Right atrium auricular region (tissue), 2 donors: ENCODE data around the gene PANK4. TPM values are rescaled to one million over a fixed set of nuclear protein-coding genes. Genes with fewer than 3 reads are reported as not detected.

ENCODE experiments used
- DNase-seq: peaks from one replicate; pipeline ENCODE4 v3.0.0-alpha.2; 2019; ENCODE audit warnings: low spot score
- H3K27ac ChIP-seq, 2 donors: fragments of 200-600 bp; sonication (generic); 1 replicate in 1 of 2; 2 replicates in 1 of 2; pipeline ENCODE4 v1.5.1; 2016 to 2019
- H3K27me3 ChIP-seq, 2 donors: fragments of 200-600 bp; sonication (generic); one replicate each; pipeline versions ENCODE4 v1.5.1 to v1.6.0; 2017 to 2019
- H3K36me3 ChIP-seq: fragments of 200-600 bp; sonication (generic); one replicate; pipeline ENCODE4 v1.5.1; 2016
- H3K4me1 ChIP-seq, 2 donors: fragments of 200-600 bp; sonication (generic); one replicate each; pipeline versions ENCODE4 v1.5.1 to v1.6.0; 2017 to 2019
- H3K4me3 ChIP-seq, 2 donors: fragments of 200-600 bp; sonication (generic); 1 replicate in 1 of 2; 2 replicates in 1 of 2; pipeline ENCODE4 v1.5.1; 2017 to 2019; ENCODE audit warnings: mild to moderate bottlenecking in 1 of 2, moderate library complexity in 1 of 2
- H3K9me3 ChIP-seq, 2 donors: fragments of 200-600 bp; sonication (generic); one replicate each; pipeline ENCODE4 v1.5.1; 2019
- CTCF ChIP-seq, 2 donors: fragments of 200-600 bp; sonication (generic); IDR thresholded peaks; one replicate each; pipeline ENCODE4 v1.5.1; 2019; ENCODE audit warnings: antibody characterized with exemption in 2 of 2
- total RNA-seq, 2 donors: library from RNA; depleted of rRNA; stranded (reverse); fragments of >200 nt; gene quantifications; one replicate each; pipeline ENCODE4 v1.1.0, GENCODE V29; 2016

PANK4 gene
- total RNA-seq, 2 donors from 2014 or later, result 27.0 to 41.5 TPM

DNA sequence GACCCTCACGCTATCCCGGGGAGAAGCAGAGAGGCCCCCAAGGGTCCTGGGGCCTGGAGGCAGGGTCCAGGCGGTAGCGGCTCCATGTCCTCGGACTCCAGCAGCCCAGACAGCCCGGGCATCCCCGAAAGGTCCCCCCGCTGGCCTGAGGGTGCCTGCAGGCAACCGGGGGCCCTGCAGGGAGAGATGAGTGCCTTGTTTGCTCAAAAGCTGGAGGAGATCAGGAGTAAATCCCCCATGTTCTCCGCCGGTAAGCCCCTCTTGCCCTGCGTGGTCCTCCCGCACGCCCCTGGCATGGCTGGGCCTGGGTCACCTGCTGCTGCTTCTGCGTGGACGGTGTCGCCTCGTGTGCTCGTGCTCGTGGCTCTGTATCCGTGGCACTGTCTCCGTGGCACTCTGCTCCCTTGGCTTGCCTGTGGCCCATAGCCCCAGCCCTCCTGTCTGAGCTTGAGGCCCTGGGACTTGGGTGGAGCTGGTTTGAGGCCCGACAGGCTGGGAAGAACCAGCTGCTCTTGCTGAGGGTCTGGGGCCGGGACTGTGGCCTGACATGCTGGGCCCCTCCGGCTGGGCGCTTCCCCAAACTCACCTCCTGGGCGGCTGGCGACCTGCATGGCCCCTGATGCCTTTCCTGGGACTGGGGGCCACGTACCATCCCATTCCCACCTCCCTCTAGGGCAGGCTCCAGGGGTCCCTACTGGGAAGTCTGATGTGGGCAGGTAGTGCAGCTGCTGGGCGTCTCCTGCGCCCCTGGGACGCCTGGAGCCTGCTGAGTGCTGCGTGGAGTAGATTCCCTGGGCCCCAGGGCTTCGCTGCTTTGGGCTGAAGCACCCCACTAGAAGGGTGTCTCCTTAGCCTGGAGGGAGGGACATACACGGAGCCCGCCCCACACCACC is 23.5 kb downstream of the PANK4 start:
- no peak overlapping the region for H3K4me3 ChIP-seq
- peaks cover 0 to 22% of the 10 kb centered on the region in 2 donors for H3K4me1 ChIP-seq
- H3K9me3 ChIP-seq, result no peaks in the 10 kb centered on the region
- H3K36me3 ChIP-seq, result peaks cover 5% of the 10 kb centered on the region
- H3K27ac ChIP-seq, result no peak overlapping the region
- no peak for DNase-seq
- TF ChIP-seq CTCF (IDR thresholded peaks at IDR 0.05), result no peak
- no peaks in the 10 kb centered on the region for H3K27me3 ChIP-seq

- Histone ChIP-seq H3K9me3 (no peaks in the 10 kb centered on the region), H3K4me1 (peaks cover 0 to 22% of the 10 kb centered on the region in 2 donors), H3K36me3 (no peaks in the 10 kb centered on the region), H3K27ac (no peak overlapping the region), H3K4me3 (no peak overlapping the region), H3K27me3 (no peaks in the 10 kb centered on the region)
- no peak for TF ChIP-seq CTCF (IDR thresholded peaks at IDR 0.05)
- DNase-seq, result no peak
Measured at GRCh38 chr1:2502210-2502609, 24.2 kb downstream of the PANK4 start.

- H3K4me1 ChIP-seq, result peaks cover 0 to 22% of the 10 kb centered on the region in 2 donors
- H3K36me3 ChIP-seq, result no peaks in the 10 kb centered on the region
- no peaks in the 10 kb centered on the region for H3K27me3 ChIP-seq
- H3K4me3 ChIP-seq, result no peak overlapping the region
- no peaks in the 10 kb centered on the region for H3K9me3 ChIP-seq
- no peak for DNase-seq
- H3K27ac ChIP-seq, result no peak overlapping the region
- no peak for TF ChIP-seq CTCF (IDR thresholded peaks at IDR 0.05)
Measured at GRCh38 chr1:2501820-2502119, 24.6 kb downstream of the PANK4 start.

DNA sequence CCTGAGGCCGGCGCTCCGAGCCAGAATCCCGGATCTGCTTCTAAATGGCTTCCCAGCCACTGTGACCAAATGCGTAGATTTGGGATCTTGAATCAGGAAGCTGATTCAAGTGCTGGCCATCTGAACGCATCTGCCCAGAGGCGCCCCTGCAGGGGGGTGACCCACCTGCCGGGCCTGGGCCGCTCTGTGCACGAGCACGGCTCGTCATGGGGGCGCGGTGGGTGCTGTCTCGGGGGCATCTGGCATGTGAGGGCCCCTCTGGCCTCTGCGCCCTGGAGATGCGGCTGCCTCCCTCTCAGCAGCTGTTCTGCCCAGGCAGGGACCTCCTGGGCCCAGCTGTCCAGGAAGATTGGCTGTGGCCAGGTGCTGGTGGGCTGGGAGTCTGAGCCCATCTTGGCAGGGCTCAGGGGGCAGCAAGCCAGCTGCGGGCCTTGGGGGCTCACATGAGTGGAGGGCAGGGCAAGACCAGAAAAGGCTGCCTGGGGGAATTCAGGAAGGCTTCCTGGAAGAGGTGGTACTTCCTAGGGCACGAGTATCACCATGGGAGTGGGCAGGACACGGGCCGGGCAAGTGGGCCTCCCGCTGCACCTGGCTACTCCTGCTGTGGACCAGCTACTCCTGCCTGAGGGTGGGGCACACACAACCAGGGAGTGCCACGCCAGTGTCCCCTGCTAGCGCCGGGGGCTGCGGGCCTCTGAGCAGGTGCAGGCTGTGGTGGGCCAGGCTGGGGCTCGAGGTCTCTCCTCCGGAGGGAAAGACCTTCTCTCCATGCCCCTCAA is 25.2 kb downstream of the PANK4 start:
- H3K9me3 ChIP-seq, result no peaks in the 10 kb centered on the region
- H3K36me3 ChIP-seq, result no peaks in the 10 kb centered on the region
- no peaks in the 10 kb centered on the region for H3K27me3 ChIP-seq
- peaks cover 0 to 17% of the 10 kb centered on the region in 2 donors for H3K4me1 ChIP-seq
- DNase-seq, result no peak
- H3K27ac ChIP-seq, result no peak overlapping the region
- no peak for TF ChIP-seq CTCF (IDR thresholded peaks at IDR 0.05)
- H3K4me3 ChIP-seq, result no peak overlapping the region

GRCh38 chr1:2499986-2500596 is 26.3 kb downstream of the PANK4 start:
- no peak for TF ChIP-seq CTCF (IDR thresholded peaks at IDR 0.05)
- H3K4me3 ChIP-seq, result no peak overlapping the region
- peaks cover 0 to 13% of the 10 kb centered on the region in 2 donors for H3K4me1 ChIP-seq
- DNase-seq, result no peak
- H3K27ac ChIP-seq, result no peak overlapping the region
- H3K36me3 ChIP-seq, result no peaks in the 10 kb centered on the region
- H3K9me3 ChIP-seq, result no peaks in the 10 kb centered on the region
- no peaks in the 10 kb centered on the region for H3K27me3 ChIP-seq
